Left lung (tissue), 10 donors: ENCODE data around the gene RUSC2. TPM values are rescaled to one million over a fixed set of nuclear protein-coding genes. Genes with fewer than 3 reads are reported as not detected.

ENCODE experiments used
- ATAC-seq: fragments of 200-7000 bp; cut with Tn5 transposase; one replicate; pipeline ENCODE4 v1.9.1; 2020; ENCODE audit warnings: moderate library complexity
- DNase-seq, 4 donors: peaks; one replicate each; pipeline ENCODE4 v3.0.0-alpha.2; 2013 to 2020
- H3K27ac ChIP-seq, 2 donors: fragments of 200-600 bp; sonication (generic) in 1 of 2; one replicate each; pipeline versions ENCODE4 v1.5.0 to v1.8.0; 2020 to 2021
- H3K27me3 ChIP-seq, 2 donors: fragments of 200-600 bp; sonication (generic) in 1 of 2; one replicate each; pipeline versions ENCODE4 v1.5.0 to v1.8.0; 2020 to 2021
- H3K36me3 ChIP-seq, 2 donors: fragments of 200-600 bp; sonication (generic) in 1 of 2; one replicate each; pipeline versions ENCODE4 v1.5.0 to v1.8.0; 2020 to 2021
- H3K4me1 ChIP-seq, 2 donors: fragments of 200-600 bp; one replicate each; pipeline ENCODE4 v1.8.0; 2021
- H3K4me3 ChIP-seq, 2 donors: fragments of 200-600 bp; sonication (generic) in 1 of 2; one replicate each; pipeline versions ENCODE4 v1.5.0 to v1.8.0; 2020 to 2021; ENCODE audit warnings: mild to moderate bottlenecking in 1 of 2
- H3K9me3 ChIP-seq, 2 donors: fragments of 200-600 bp; sonication (generic) in 1 of 2; one replicate each; pipeline versions ENCODE4 v1.5.0 to v1.8.0; 2020 to 2021
- CTCF ChIP-seq, 2 donors: fragments of 200-600 bp; sonication (generic) in 1 of 2; IDR thresholded peaks; one replicate each; pipeline versions ENCODE4 v1.5.0 to v1.8.0; 2021; ENCODE audit warnings: antibody characterized with exemption in 2 of 2
- intact Hi-C, 2 donors: fragments of 100-400 bp; cut with DNase I; formaldehyde crosslinking; loops; one replicate each; pipeline versions ENCODE4 v1.11.2 to v1.14.2; 2022
- polyA plus RNA-seq, 6 donors: library from polyadenylated mRNA; unstranded; fragments of 120-200 nt; gene quantifications; one replicate each; pipeline ENCODE4 v1.2.1, GENCODE V29; 2013; ENCODE audit not compliant: insufficient read length in 6 of 6
- total RNA-seq, 2 donors: library from RNA; stranded (reverse); fragmentation: NEBNext Ultra II Directional; extraction: Animal tissue kit (Norgen Biotek cat#: 25700); gene quantifications; one replicate each; pipeline ENCODE4 v1.2.1, GENCODE V29; 2021
- donor health status: DM: no; HTN: yes; CAD: no.
- donor health status: DM: no; HTN: no; CAD: no.

The RUSC2 gene
- total and polyA plus RNA-seq, 8 donors = 14.9 to 32.2 (median 16.6) TPM

- intact Hi-C loops = no loop called here
- no peak for TF ChIP-seq CTCF (IDR thresholded peaks at IDR 0.05)
- no peak for ATAC-seq
These were observed 37.4 kb upstream of the RUSC2 start for GRCh38 chr9:35452481-35452880.

GRCh38 chr9:35453786-35454185, 36.1 kb upstream of the RUSC2 start:
- H3K4me1 ChIP-seq = no peaks in the 10 kb centered on the region
- H3K36me3 ChIP-seq = no peaks in the 10 kb centered on the region
- no peak for DNase-seq
- intact Hi-C loops = no loop called here
- H3K27me3 ChIP-seq = no peaks in the 10 kb centered on the region
- H3K4me3 ChIP-seq = no peak overlapping the region
- H3K9me3 ChIP-seq = no peaks in the 10 kb centered on the region
- no peak for ATAC-seq
- no peak overlapping the region for H3K27ac ChIP-seq
- TF ChIP-seq CTCF (IDR thresholded peaks at IDR 0.05) = no peak

More at GRCh38 chr9:35452481-35452880, 37.4 kb upstream of the RUSC2 start:
- Histone ChIP-seq H3K4me3 (no peak overlapping the region), H3K9me3 (no peaks in the 10 kb centered on the region), H3K27ac (no peak overlapping the region), H3K36me3 (no peaks in the 10 kb centered on the region), H3K4me1 (no peaks in the 10 kb centered on the region), H3K27me3 (no peaks in the 10 kb centered on the region)
- DNase-seq = no peak

- DNase-seq = peak in 2 of 4 donors; percentile 54 to 71
- H3K9me3 ChIP-seq = peaks cover 0 to 28% of the 10 kb centered on the region in 2 donors
- intact Hi-C loops = no loop called here
- no peak for TF ChIP-seq CTCF (IDR thresholded peaks at IDR 0.05)
- H3K36me3 ChIP-seq = no peaks in the 10 kb centered on the region
- no peak overlapping the region for H3K4me3 ChIP-seq
- H3K27me3 ChIP-seq = no peaks in the 10 kb centered on the region
- H3K27ac ChIP-seq = peak overlapping the region; percentile 5 to 62
- peaks cover 0 to 17% of the 10 kb centered on the region in 2 donors for H3K4me1 ChIP-seq
- ATAC-seq = no peak
These were observed 25.5 kb upstream of the RUSC2 start for GRCh38 chr9:35464141-35465025.

- Histone ChIP-seq H3K4me1 (no peaks in the 10 kb centered on the region), H3K27ac (peak overlapping the region in 1 of 2 donors; percentile 6), H3K27me3 (no peaks in the 10 kb centered on the region), H3K9me3 (no peaks in the 10 kb centered on the region), H3K36me3 (no peaks in the 10 kb centered on the region), H3K4me3 (no peak overlapping the region)
- intact Hi-C loops = no loop called here
- DNase-seq = no peak
- ATAC-seq = no peak
- no peak for TF ChIP-seq CTCF (IDR thresholded peaks at IDR 0.05)
These were observed 19.6 kb upstream of the RUSC2 start for GRCh38 chr9:35470340-35470739.

- intact Hi-C loops = no loop called here
- H3K27me3 ChIP-seq = peaks cover 0 to 3% of the 10 kb centered on the region in 2 donors
- TF ChIP-seq CTCF (IDR thresholded peaks at IDR 0.05) = no peak
- DNase-seq = peak in 1 of 4 donors; percentile 48
- H3K9me3 ChIP-seq = no peaks in the 10 kb centered on the region
- peak overlapping the region in 1 of 2 donors; percentile 41 for H3K27ac ChIP-seq
- H3K36me3 ChIP-seq = no peaks in the 10 kb centered on the region
- ATAC-seq = peak; percentile 69
- H3K4me3 ChIP-seq = no peak overlapping the region
- H3K4me1 ChIP-seq = no peaks in the 10 kb centered on the region
These were observed 19.0 kb upstream of the RUSC2 start for GRCh38 chr9:35470894-35471293.
